HCT116 (cell line): ENCODE measurements around the gene IFIT5. TPM values are rescaled to one million over a fixed set of nuclear protein-coding genes. Genes with fewer than 3 reads are reported as not detected.

Experiments used
- ATAC-seq: fragments of 200-7000 bp; cut with Tn5 transposase; 2 replicates; pipeline ENCODE4 v1.9.1; 2020; ENCODE audit warnings: mild to moderate bottlenecking, moderate library complexity
- BruUV-seq: library from RNA; stranded (reverse); fragments of 400-500 nt; replicated peaks from 2 replicates; lab custom pipeline; 2021; lab: Mats Ljungman, UMichigan
- CTCF ChIA-PET: fragments of 300-600 bp; sonication (Branson Sonifier 250); formaldehyde crosslinking; loops from one replicate; lab custom pipeline; 2021; ENCODE audit warnings: antibody characterized with exemption; lab: Charles Lee
- POLR2A ChIA-PET: fragments of 300-600, 350-600 bp; sonication (Branson Sonifier 250); formaldehyde crosslinking; loops from one replicate; lab custom pipeline; 2021; ENCODE audit warnings: antibody characterized with exemption; lab: Charles Lee
- RAD21 ChIA-PET, 2 experiments: fragments of 300-600 bp; sonication (Branson Sonifier 250); formaldehyde crosslinking; loops; one replicate each; lab custom pipeline; 2023; ENCODE audit warnings: low total read pairs in 2 of 2; ENCODE audit not compliant: uncharacterized antibody in 2 of 2, unreplicated experiment in 2 of 2, low non-redundant PET in 1 of 2; lab: Charles Lee
- DNase-seq: peaks from one replicate; pipeline ENCODE4 v3.0.0-alpha.2; 2010; ENCODE audit warnings: low read depth, low spot score
- H2AFZ ChIP-seq: fragments of 200-600 bp; shearing (Covaris generic), sonication (generic); 2 replicates; pipeline ENCODE4 v1.6.1; 2017; ENCODE audit warnings: low read depth, mixed run types, mixed read lengths, antibody characterized with exemption, low read length; ENCODE audit not compliant: poor library complexity, severe bottlenecking
- H3K27ac ChIP-seq: 2 replicates; pipeline ENCODE4 v1.5.1; 2012; ENCODE audit warnings: low read depth, low read length
- H3K27me3 ChIP-seq: fragments of 200-600 bp; sonication (generic); 2 replicates; pipeline ENCODE4 v1.6.1; 2016; ENCODE audit warnings: mixed run types, low read length, mixed read lengths; ENCODE audit not compliant: insufficient read depth
- H3K36me3 ChIP-seq, 2 experiments: fragments of 200-500 bp in 1 of 2; fragments of 200-600 bp in 1 of 2; sonication (Bioruptor generic) in 1 of 2; sonication (generic) in 1 of 2; 2 replicates each; pipeline versions ENCODE4 v1.5.1 to v1.6.1; 2014 to 2016; ENCODE audit warnings: low read length in 2 of 2, inconsistent platforms in 1 of 2, mixed read lengths in 1 of 2, mixed run types in 1 of 2; ENCODE audit not compliant: insufficient read depth in 2 of 2, control insufficient read depth in 1 of 2
- H3K4me1 ChIP-seq, 2 experiments: fragments of 200-600 bp in 1 of 2; sonication (generic) in 1 of 2; 2 replicates each; pipeline versions ENCODE4 v1.5.1 to v1.6.1; 2012 to 2017; ENCODE audit warnings: low read length in 2 of 2, inconsistent platforms in 1 of 2, mild to moderate bottlenecking in 1 of 2, mixed read lengths in 1 of 2, mixed run types in 1 of 2, moderate library complexity in 1 of 2; ENCODE audit not compliant: insufficient read depth in 2 of 2, control insufficient read depth in 1 of 2
- H3K4me2 ChIP-seq: fragments of 200-600 bp; sonication (generic); 2 replicates; pipeline ENCODE4 v1.6.1; 2017; ENCODE audit warnings: mixed run types, low read length, mixed read lengths
- H3K4me3 ChIP-seq, 2 experiments: fragments of 200-600 bp in 1 of 2; sonication (generic) in 1 of 2; replicated peaks in 1 of 2; 2 replicates each; pipeline ENCODE4 v1.5.1; 2011 to 2016; ENCODE audit warnings: low read length in 2 of 2, control low read depth in 1 of 2, low read depth in 1 of 2, mild to moderate bottlenecking in 1 of 2, mixed read lengths in 1 of 2, mixed run types in 1 of 2
- H3K79me2 ChIP-seq: fragments of 200-600 bp; sonication (generic); 2 replicates; pipeline ENCODE4 v1.6.1; 2017; ENCODE audit warnings: mild to moderate bottlenecking, mixed run types, low read length, moderate library complexity, mixed read lengths; ENCODE audit not compliant: insufficient read depth
- H3K9ac ChIP-seq: fragments of 200-600 bp; sonication (generic); 2 replicates; pipeline ENCODE4 v1.6.1; 2016; ENCODE audit warnings: low read length, mixed read lengths
- H3K9me2 ChIP-seq: fragments of 200-600 bp; sonication (generic), shearing (Covaris generic); 2 replicates; pipeline ENCODE4 v1.6.1; 2017; ENCODE audit warnings: mixed run types, mild to moderate bottlenecking, moderate library complexity; ENCODE audit not compliant: insufficient read depth
- H3K9me3 ChIP-seq, 2 experiments: fragments of 200-500 bp in 1 of 2; fragments of 200-600 bp in 1 of 2; sonication (Bioruptor generic) in 1 of 2; sonication (generic) in 1 of 2; 2 replicates each; pipeline ENCODE4 v1.6.1; 2014 to 2017; ENCODE audit warnings: low read length in 2 of 2, mixed read lengths in 2 of 2, inconsistent platforms in 1 of 2, low read depth in 1 of 2, mild to moderate bottlenecking in 1 of 2, mixed run types in 1 of 2, moderate library complexity in 1 of 2; ENCODE audit not compliant: control insufficient read depth in 1 of 2, insufficient read depth in 1 of 2
- H4K20me1 ChIP-seq: fragments of 200-600 bp; sonication (generic), shearing (Covaris generic); 2 replicates; pipeline ENCODE4 v1.6.1; 2017; ENCODE audit warnings: mixed run types, mild to moderate bottlenecking, moderate library complexity; ENCODE audit not compliant: insufficient read depth
- ATF3 ChIP-seq: IDR thresholded peaks from 2 replicates; pipeline ENCODE4 v1.6.1; 2012
- CEBPB ChIP-seq: IDR thresholded peaks from 2 replicates; pipeline ENCODE4 v1.6.1; 2012; ENCODE audit warnings: low read depth
- EGR1 ChIP-seq: IDR thresholded peaks from 2 replicates; pipeline ENCODE4 v1.6.1; 2012; ENCODE audit warnings: low read depth
- EZH2 ChIP-seq: fragments of 200-600 bp; sonication (generic); IDR thresholded peaks from 2 replicates; pipeline ENCODE4 v1.6.1; 2017; ENCODE audit warnings: antibody characterized with exemption, mixed run types
- EZH2phosphoT487 ChIP-seq: fragments of 200-600 bp; IDR thresholded peaks from 2 replicates; pipeline ENCODE4 v1.6.1; 2018; ENCODE audit warnings: antibody characterized with exemption, borderline replicate concordance
- RAD21 ChIP-seq: IDR thresholded peaks from 2 replicates; pipeline ENCODE4 v1.6.1; 2012; ENCODE audit warnings: low read depth, mild to moderate bottlenecking
- SIN3A ChIP-seq: IDR thresholded peaks from 2 replicates; pipeline ENCODE4 v1.6.1; 2012; ENCODE audit warnings: low read depth
- SRF ChIP-seq: IDR thresholded peaks from 2 replicates; pipeline ENCODE4 v1.6.1; 2012; ENCODE audit warnings: low read depth
- TCF7L2 ChIP-seq: IDR thresholded peaks from 2 replicates; pipeline ENCODE4 v1.7.0; 2011; ENCODE audit warnings: borderline replicate concordance, inconsistent platforms; ENCODE audit not compliant: insufficient read depth, insufficient read length; ENCODE audit errors: extremely low read depth
- YY1 ChIP-seq: IDR thresholded peaks from 2 replicates; pipeline ENCODE4 v1.6.1; 2011; ENCODE audit warnings: low read length, low read depth, moderate library complexity, mild to moderate bottlenecking; ENCODE audit not compliant: insufficient replicate concordance; ENCODE audit errors: extremely low read depth
- ZBTB33 ChIP-seq: IDR thresholded peaks from 2 replicates; pipeline ENCODE4 v1.6.1; 2011; ENCODE audit warnings: mild to moderate bottlenecking, low read length, moderate library complexity; ENCODE audit not compliant: insufficient replicate concordance; ENCODE audit errors: extremely low read depth
- ZFX ChIP-seq: fragments of 450-650 bp; IDR thresholded peaks from 2 replicates; pipeline ENCODE4 v1.6.1; 2017
- intact Hi-C: fragments of 100-400 bp; cut with micrococcal nuclease; formaldehyde crosslinking; loops from 2 replicates; pipeline ENCODE4 v1.10.0; 2022
- total RNA-seq: library from RNA; stranded (reverse); gene quantifications from one replicate; pipeline ENCODE4 v1.2.1, GENCODE V29; 2021; ENCODE audit not compliant: unreplicated experiment
- TF ChIP-seq, protein P1 (sequence below): IDR thresholded peaks from 2 replicates; pipeline ENCODE4 v1.6.1; 2012; ENCODE audit warnings: low read depth
- TF ChIP-seq, protein P2 (sequence below): IDR thresholded peaks from 2 replicates; pipeline ENCODE4 v1.6.1; 2012

Gene IFIT5
- total RNA-seq, 1 experiment from 2014 or later = 11.1 TPM

DNA sequence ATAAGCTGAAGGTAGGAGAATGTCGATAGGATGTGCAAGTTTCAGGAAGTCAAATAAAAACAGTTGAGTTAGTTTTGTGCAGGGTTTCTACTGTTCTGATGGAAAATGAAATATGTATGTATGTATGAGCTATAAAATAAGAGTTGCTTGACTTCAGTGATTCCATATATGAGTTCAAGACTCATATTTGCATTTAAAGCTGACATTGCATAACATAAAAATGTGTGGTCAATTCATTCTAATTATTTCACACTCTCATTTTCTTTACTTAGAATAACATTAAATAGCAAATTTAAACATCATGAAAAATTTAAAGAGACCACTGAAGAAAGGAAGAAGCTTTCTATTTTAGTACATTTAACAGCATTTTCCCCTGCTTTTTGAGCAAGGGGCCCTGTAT is 37.8 kb downstream of the IFIT5 start:
- Histone ChIP-seq H3K27ac (no peak overlapping the region), H3K4me3 (no peak overlapping the region), H4K20me1 (no peaks in the 10 kb centered on the region), H3K4me2 (no peak overlapping the region), H3K4me1 (no peaks in the 10 kb centered on the region), H3K9me3 (no peaks in the 10 kb centered on the region), H3K36me3 (no peaks in the 10 kb centered on the region), H3K27me3 (no peaks in the 10 kb centered on the region), H3K9me2 (no peaks in the 10 kb centered on the region), H3K9ac (no peak overlapping the region), H3K79me2 (no peaks in the 10 kb centered on the region), H2AFZ (no peak overlapping the region)
- DNase-seq (no peak), ATAC-seq (no peak)
- intact Hi-C loops = no loop called here
- POLR2A ChIA-PET = no interaction called here
- TF ChIP-seq SRF (no peak), EZH2 (no peak), ATF3 (no peak), RAD21 (no peak)
- BruUV-seq = no TSS peak
- CTCF ChIA-PET = interaction anchor here (1.4 kb wide), 1 partner anchor 14 kb away, joined by 4 read pairs; no protein-coding TSS in a partner anchor
- RAD21 ChIA-PET = no interaction called here

DNA sequence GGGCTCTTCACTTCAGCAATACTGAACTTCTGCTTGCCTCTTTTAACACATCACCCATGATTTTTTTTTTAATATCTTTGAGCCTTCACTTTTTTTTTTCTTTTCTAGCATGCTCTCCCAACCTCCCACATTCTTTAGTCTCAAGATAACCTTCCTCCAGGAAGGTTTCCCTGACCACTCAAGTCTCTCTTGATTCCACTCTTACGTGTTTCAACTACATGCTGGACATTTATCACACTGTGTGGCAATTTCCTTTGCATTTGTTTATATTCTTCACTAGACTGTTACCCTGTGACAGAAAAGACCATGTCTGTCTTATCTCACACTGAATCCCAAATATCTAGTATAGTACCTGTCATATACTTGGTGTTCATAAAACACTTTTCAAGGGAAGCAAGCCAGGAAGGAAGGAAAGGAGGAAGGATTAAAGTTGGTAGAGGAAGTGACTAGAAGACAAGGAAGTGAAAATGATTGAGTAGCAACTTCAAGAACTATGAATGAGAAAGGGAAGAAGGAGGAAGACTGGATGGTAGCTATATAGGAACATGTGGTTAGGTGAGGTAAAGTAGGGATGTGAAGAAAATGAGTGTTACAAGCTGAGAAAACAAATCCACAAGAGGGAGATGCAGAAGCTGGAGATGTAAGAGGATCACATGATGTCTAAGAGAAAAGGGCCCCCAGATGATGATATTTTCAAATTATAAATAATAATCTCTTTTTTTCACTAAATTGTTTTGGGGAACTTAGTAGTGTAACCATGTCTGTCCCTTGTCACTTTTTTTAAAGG is 40.4 kb downstream of the IFIT5 start:
- RAD21 ChIA-PET = no interaction called here
- POLR2A ChIA-PET = no interaction called here
- no peak overlapping the region for H3K4me2 ChIP-seq
- H3K27ac ChIP-seq = no peak overlapping the region
- no peaks in the 10 kb centered on the region for H3K27me3 ChIP-seq
- H4K20me1 ChIP-seq = no peaks in the 10 kb centered on the region
- H3K9ac ChIP-seq = no peak overlapping the region
- H2AFZ ChIP-seq = peak overlapping the region; percentile 72
- CTCF ChIA-PET = no interaction called here
- no peaks in the 10 kb centered on the region for H3K9me2 ChIP-seq
- H3K36me3 ChIP-seq = no peaks in the 10 kb centered on the region
- BruUV-seq = no TSS peak
- H3K9me3 ChIP-seq = no peaks in the 10 kb centered on the region
- no peak overlapping the region for H3K4me3 ChIP-seq
- ATAC-seq (no peak), DNase-seq (no peak)
- intact Hi-C loops = no loop called here
- no peaks in the 10 kb centered on the region for H3K79me2 ChIP-seq
- peaks cover 11 to 16% of the 10 kb centered on the region in 2 experiments; a peak in 3 of 4 replicates for H3K4me1 ChIP-seq
- TF ChIP-seq, protein P1, sequence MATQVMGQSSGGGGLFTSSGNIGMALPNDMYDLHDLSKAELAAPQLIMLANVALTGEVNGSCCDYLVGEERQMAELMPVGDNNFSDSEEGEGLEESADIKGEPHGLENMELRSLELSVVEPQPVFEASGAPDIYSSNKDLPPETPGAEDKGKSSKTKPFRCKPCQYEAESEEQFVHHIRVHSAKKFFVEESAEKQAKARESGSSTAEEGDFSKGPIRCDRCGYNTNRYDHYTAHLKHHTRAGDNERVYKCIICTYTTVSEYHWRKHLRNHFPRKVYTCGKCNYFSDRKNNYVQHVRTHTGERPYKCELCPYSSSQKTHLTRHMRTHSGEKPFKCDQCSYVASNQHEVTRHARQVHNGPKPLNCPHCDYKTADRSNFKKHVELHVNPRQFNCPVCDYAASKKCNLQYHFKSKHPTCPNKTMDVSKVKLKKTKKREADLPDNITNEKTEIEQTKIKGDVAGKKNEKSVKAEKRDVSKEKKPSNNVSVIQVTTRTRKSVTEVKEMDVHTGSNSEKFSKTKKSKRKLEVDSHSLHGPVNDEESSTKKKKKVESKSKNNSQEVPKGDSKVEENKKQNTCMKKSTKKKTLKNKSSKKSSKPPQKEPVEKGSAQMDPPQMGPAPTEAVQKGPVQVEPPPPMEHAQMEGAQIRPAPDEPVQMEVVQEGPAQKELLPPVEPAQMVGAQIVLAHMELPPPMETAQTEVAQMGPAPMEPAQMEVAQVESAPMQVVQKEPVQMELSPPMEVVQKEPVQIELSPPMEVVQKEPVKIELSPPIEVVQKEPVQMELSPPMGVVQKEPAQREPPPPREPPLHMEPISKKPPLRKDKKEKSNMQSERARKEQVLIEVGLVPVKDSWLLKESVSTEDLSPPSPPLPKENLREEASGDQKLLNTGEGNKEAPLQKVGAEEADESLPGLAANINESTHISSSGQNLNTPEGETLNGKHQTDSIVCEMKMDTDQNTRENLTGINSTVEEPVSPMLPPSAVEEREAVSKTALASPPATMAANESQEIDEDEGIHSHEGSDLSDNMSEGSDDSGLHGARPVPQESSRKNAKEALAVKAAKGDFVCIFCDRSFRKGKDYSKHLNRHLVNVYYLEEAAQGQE = no peak
- no peak for TF ChIP-seq SRF
- TF ChIP-seq EGR1 = no peak
- no peak for TF ChIP-seq EZH2
- no peak for TF ChIP-seq SIN3A
- no peak for TF ChIP-seq CEBPB
- no peak for TF ChIP-seq ZFX
- TF ChIP-seq TCF7L2 = no peak
- TF ChIP-seq EZH2phosphoT487 = no peak
- TF ChIP-seq, protein P2, sequence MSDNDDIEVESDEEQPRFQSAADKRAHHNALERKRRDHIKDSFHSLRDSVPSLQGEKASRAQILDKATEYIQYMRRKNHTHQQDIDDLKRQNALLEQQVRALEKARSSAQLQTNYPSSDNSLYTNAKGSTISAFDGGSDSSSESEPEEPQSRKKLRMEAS = no peak
- TF ChIP-seq YY1 = no peak
- TF ChIP-seq ZBTB33 = no peak
